Esophagus squamous epithelium (tissue), 5 donors: ENCODE data around the gene PGAM4. TPM values are rescaled to one million over a fixed set of nuclear protein-coding genes. Genes with fewer than 3 reads are reported as not detected.

Experiments used
- DNase-seq: peaks from one replicate; lab custom pipeline; 2025; lab: John Stamatoyannopoulos, UW
- H3K27ac ChIP-seq, 4 donors: fragments of 200-600 bp; sonication (generic); one replicate each; pipeline ENCODE4 v1.5.1; 2016 to 2019; ENCODE audit warnings: mild to moderate bottlenecking in 1 of 4
- H3K27me3 ChIP-seq, 4 donors: fragments of 200-600 bp; sonication (generic); 1 replicate in 3 of 4; 2 replicates in 1 of 4; pipeline versions ENCODE4 v1.5.1 to v1.6.0; 2017 to 2021; ENCODE audit warnings: antibody characterized with exemption in 1 of 4
- H3K36me3 ChIP-seq, 3 donors: fragments of 200-600 bp; sonication (generic); one replicate each; pipeline ENCODE4 v1.5.1; 2016 to 2019
- H3K4me1 ChIP-seq, 3 donors: fragments of 200-600 bp; sonication (generic); one replicate each; pipeline ENCODE4 v1.5.1; 2017 to 2019
- H3K4me3 ChIP-seq, 4 donors: fragments of 200-600 bp; sonication (generic); 1 replicate in 3 of 4; 2 replicates in 1 of 4; pipeline ENCODE4 v1.5.1; 2016 to 2019; ENCODE audit warnings: mild to moderate bottlenecking in 2 of 4, moderate library complexity in 1 of 4
- H3K9me3 ChIP-seq, 3 donors: fragments of 200-600 bp; sonication (generic); one replicate each; pipeline ENCODE4 v1.5.1; 2016 to 2019
- CTCF ChIP-seq, 6 experiments: fragments of 450-650 bp in 4 of 6; fragments of 200-600 bp in 2 of 6; sonication (generic) in 2 of 6; IDR thresholded peaks; one replicate each; pipeline ENCODE4 v1.5.1; 2016 to 2019; ENCODE audit warnings: antibody characterized with exemption in 6 of 6, mild to moderate bottlenecking in 4 of 6, moderate library complexity in 4 of 6
- POLR2A ChIP-seq, 4 donors: fragments of 450-650 bp; IDR thresholded peaks; one replicate each; pipeline ENCODE4 v1.6.1; 2017; ENCODE audit warnings: antibody characterized with exemption in 4 of 4, mild to moderate bottlenecking in 4 of 4, moderate library complexity in 3 of 4
- WGBS, 2 donors: methylation state at CpG; one replicate each; pipeline ENCODE4 v1.1.5; 2018; 5-methylcytosine and 5-hydroxymethylcytosine counted together
- intact Hi-C: fragments of 100-400 bp; cut with DNase I; formaldehyde crosslinking; loops from one replicate; pipeline ENCODE4 v1.15.0; 2022
- total RNA-seq, 4 donors: library from RNA; depleted of rRNA; stranded (reverse); fragments of >200 nt; gene quantifications; one replicate each; pipeline ENCODE4 v1.1.0, GENCODE V29; 2016
- donor health status: DM: yes; HTN: yes; CAD: no.

PGAM4 gene
- total RNA-seq, 4 donors from 2014 or later = not detected

GRCh38 chrX:77936299-77936698 is 33.1 kb downstream of the PGAM4 start:
- no peak for TF ChIP-seq POLR2A (IDR thresholded peaks at IDR 0.05)
- no peak for TF ChIP-seq CTCF (IDR thresholded peaks at IDR 0.05)
- Histone ChIP-seq H3K4me1 (peaks cover 0 to 37% (median 0%) of the 10 kb centered on the region in 3 donors), H3K9me3 (no peaks in the 10 kb centered on the region), H3K4me3 (no peak overlapping the region), H3K27me3 (no peaks in the 10 kb centered on the region), H3K27ac (peak overlapping the region in 2 of 4 donors; percentile 66 to 71), H3K36me3 (no peaks in the 10 kb centered on the region)
- DNase-seq = no peak
- intact Hi-C loops = no loop called here

- DNase-seq = no peak
- WGBS, 2 donors = 64 to 89% methylated on average over 1 of the region's 1 CpG
- Histone ChIP-seq H3K36me3 (no peaks in the 10 kb centered on the region), H3K4me3 (no peak overlapping the region), H3K27ac (peak overlapping the region in 1 of 4 donors; percentile 66), H3K4me1 (peaks cover 0 to 37% (median 0%) of the 10 kb centered on the region in 3 donors), H3K27me3 (no peaks in the 10 kb centered on the region), H3K9me3 (no peaks in the 10 kb centered on the region)
- intact Hi-C loops = no loop called here
- TF ChIP-seq POLR2A (IDR thresholded peaks at IDR 0.05) (no peak), CTCF (IDR thresholded peaks at IDR 0.05) (no peak)
Measured at GRCh38 chrX:77935886-77936285, 33.6 kb downstream of the PGAM4 start.

GRCh38 chrX:77930581-77930980 is 38.9 kb downstream of the PGAM4 start:
- Histone ChIP-seq H3K9me3 (no peaks in the 10 kb centered on the region), H3K27me3 (no peaks in the 10 kb centered on the region), H3K4me1 (peaks cover 0 to 16% (median 0%) of the 10 kb centered on the region in 3 donors), H3K4me3 (no peak overlapping the region), H3K27ac (no peak overlapping the region), H3K36me3 (no peaks in the 10 kb centered on the region)
- DNase-seq = no peak
- intact Hi-C loops = no loop called here
- TF ChIP-seq POLR2A (IDR thresholded peaks at IDR 0.05) (no peak), CTCF (IDR thresholded peaks at IDR 0.05) (no peak)
- WGBS, 2 donors = 29 to 60% methylated on average over 1 of the region's 1 CpG

GRCh38 chrX:77925764-77926163 is 43.7 kb downstream of the PGAM4 start:
- Histone ChIP-seq H3K36me3 (no peaks in the 10 kb centered on the region), H3K4me3 (no peak overlapping the region), H3K27me3 (no peaks in the 10 kb centered on the region), H3K27ac (no peak overlapping the region), H3K4me1 (peaks cover 0 to 5% (median 0%) of the 10 kb centered on the region in 3 donors), H3K9me3 (no peaks in the 10 kb centered on the region)
- 8 to 41% methylated on average over 3 of the region's 3 CpGs for WGBS, 2 donors
- no peak for DNase-seq
- intact Hi-C loops = no loop called here
- TF ChIP-seq POLR2A (IDR thresholded peaks at IDR 0.05) = no peak
- no peak for TF ChIP-seq CTCF (IDR thresholded peaks at IDR 0.05)

- Histone ChIP-seq H3K36me3 (no peaks in the 10 kb centered on the region), H3K9me3 (no peaks in the 10 kb centered on the region), H3K4me1 (peaks cover 0 to 7% (median 0%) of the 10 kb centered on the region in 3 donors), H3K4me3 (no peak overlapping the region), H3K27ac (no peak overlapping the region), H3K27me3 (no peaks in the 10 kb centered on the region)
- WGBS, 2 donors = 79 to 88% methylated on average over 6 to 8 of the region's 8 CpGs
- intact Hi-C loops = no loop called here
- DNase-seq = no peak
- TF ChIP-seq CTCF (IDR thresholded peaks at IDR 0.05) (no peak), POLR2A (IDR thresholded peaks at IDR 0.05) (no peak)
Measured at GRCh38 chrX:77924320-77924859, 45.0 kb downstream of the PGAM4 start.
